KMS-11 (cell line): ENCODE measurements around the gene PSMD9.
"Not testable (repeated sequence)": the region's sequence is repeated elsewhere in the genome, so short reads cannot be mapped to it uniquely, and the experiment has no call there.

Experiments used
- H2AFZ ChIP-seq: fragments of 200-600 bp; sonication (generic); 2 replicates; pipeline ENCODE4 v1.6.1; 2016; ENCODE audit warnings: antibody characterized with exemption, mixed run types, low read depth
- H3K27ac ChIP-seq: fragments of 200-600 bp; sonication (generic); 2 replicates; pipeline ENCODE4 v1.6.1; 2016; ENCODE audit warnings: mild to moderate bottlenecking, mixed run types
- H3K27me3 ChIP-seq: fragments of 200-600 bp; sonication (generic); 2 replicates; pipeline ENCODE4 v1.6.1; 2017; ENCODE audit warnings: mild to moderate bottlenecking, low read depth, mixed run types, moderate library complexity; ENCODE audit not compliant: insufficient read depth
- H3K36me3 ChIP-seq: fragments of 200-600 bp; sonication (generic); 2 replicates; pipeline ENCODE4 v1.6.1; 2017; ENCODE audit warnings: mild to moderate bottlenecking, mixed run types; ENCODE audit not compliant: insufficient read depth
- H3K4me1 ChIP-seq: fragments of 200-600 bp; sonication (generic); 2 replicates; pipeline ENCODE4 v1.6.1; 2016; ENCODE audit warnings: mild to moderate bottlenecking, low read depth, mixed run types; ENCODE audit not compliant: poor library complexity, severe bottlenecking
- H3K4me2 ChIP-seq: fragments of 200-600 bp; sonication (generic); 2 replicates; pipeline ENCODE4 v1.7.0; 2016; ENCODE audit warnings: mild to moderate bottlenecking, mixed run types
- H3K4me3 ChIP-seq: fragments of 200-600 bp; sonication (generic); IDR thresholded peaks from 2 replicates; pipeline ENCODE4 v1.6.1; 2017; ENCODE audit warnings: low read depth, low read length, mixed read lengths; ENCODE audit not compliant: insufficient read depth
- H3K79me2 ChIP-seq: fragments of 200-600 bp; sonication (generic); 2 replicates; pipeline ENCODE4 v1.6.1; 2016; ENCODE audit warnings: low read depth, mixed run types; ENCODE audit not compliant: insufficient read depth
- H3K9ac ChIP-seq: fragments of 200-600 bp; sonication (generic); 2 replicates; pipeline ENCODE4 v1.6.1; 2016; ENCODE audit warnings: mild to moderate bottlenecking, mixed run types
- H4K20me1 ChIP-seq: fragments of 200-600 bp; sonication (generic); 2 replicates; pipeline ENCODE4 v1.6.1; 2016; ENCODE audit warnings: mild to moderate bottlenecking, mixed run types; ENCODE audit not compliant: insufficient read depth
- CTCF ChIP-seq: fragments of 200-600 bp; sonication (generic); conservative IDR thresholded peaks from 2 replicates; pipeline ENCODE4 v1.6.1; 2017; ENCODE audit warnings: low read depth, mild to moderate bottlenecking, antibody characterized with exemption, low read length, moderate library complexity, mixed read lengths

Gene PSMD9

GRCh38 chr12:121873216-121873569 is 15.4 kb upstream of the PSMD9 start:
- TF ChIP-seq CTCF = no peak
- Histone ChIP-seq H3K79me2 (no peaks in the 10 kb centered on the region), H3K9ac (no peak overlapping the region), H3K4me1 (no peaks in the 10 kb centered on the region), H3K36me3 (no peaks in the 10 kb centered on the region), H4K20me1 (no peaks in the 10 kb centered on the region), H3K4me3 (no peak overlapping the region), H3K4me2 (no peak overlapping the region), H3K27ac (no peak overlapping the region), H2AFZ (no peak overlapping the region), H3K27me3 (no peaks in the 10 kb centered on the region)

GRCh38 chr12:121874071-121874470 is 14.5 kb upstream of the PSMD9 start:
- Histone ChIP-seq H3K27ac (no peak overlapping the region), H3K9ac (no peak overlapping the region), H3K4me1 (no peaks in the 10 kb centered on the region), H3K27me3 (no peaks in the 10 kb centered on the region), H3K79me2 (no peaks in the 10 kb centered on the region), H3K4me3 (no peak overlapping the region), H4K20me1 (no peaks in the 10 kb centered on the region), H3K4me2 (no peak overlapping the region), H2AFZ (no peak overlapping the region), H3K36me3 (no peaks in the 10 kb centered on the region)
- TF ChIP-seq CTCF = no peak

- Histone ChIP-seq H3K27ac (no peak overlapping the region), H3K4me2 (no peak overlapping the region)
Measured at GRCh38 chr12:121875582-121875981, 13.0 kb upstream of the PSMD9 start.

GRCh38 chr12:121876080-121876447 is 12.5 kb upstream of the PSMD9 start:
- not testable (repeated sequence) for H3K9ac ChIP-seq, H3K79me2 ChIP-seq, H3K36me3 ChIP-seq, H3K27me3 ChIP-seq, H4K20me1 ChIP-seq, H3K4me1 ChIP-seq, H3K27ac ChIP-seq, H2AFZ ChIP-seq, H3K4me2 ChIP-seq, H3K4me3 ChIP-seq

More at GRCh38 chr12:121875582-121875981, 13.0 kb upstream of the PSMD9 start:
- TF ChIP-seq CTCF = no peak
- Histone ChIP-seq H3K79me2 (no peaks in the 10 kb centered on the region), H2AFZ (no peak overlapping the region), H3K4me3 (no peak overlapping the region), H3K4me1 (no peaks in the 10 kb centered on the region), H3K36me3 (no peaks in the 10 kb centered on the region), H3K27me3 (no peaks in the 10 kb centered on the region), H4K20me1 (no peaks in the 10 kb centered on the region), H3K9ac (no peak overlapping the region)

GRCh38 chr12:121883315-121883660 is 5.3 kb upstream of the PSMD9 start:
- Histone ChIP-seq H3K9ac (no peak overlapping the region), H3K4me2 (no peak overlapping the region), H3K79me2 (no peaks in the 10 kb centered on the region), H3K36me3 (no peaks in the 10 kb centered on the region), H3K27me3 (no peaks in the 10 kb centered on the region), H3K4me3 (no peak overlapping the region), H2AFZ (no peak overlapping the region), H3K4me1 (no peaks in the 10 kb centered on the region), H4K20me1 (no peaks in the 10 kb centered on the region), H3K27ac (no peak overlapping the region)
- no peak for TF ChIP-seq CTCF

- H3K79me2 ChIP-seq = peaks cover 11% of the 10 kb centered on the region; the same call in 1 of the 2 replicates
- H3K27me3 ChIP-seq, H2AFZ ChIP-seq, H3K27ac ChIP-seq, H3K36me3 ChIP-seq, H3K4me1 ChIP-seq, H4K20me1 ChIP-seq, H3K4me2 ChIP-seq, H3K9ac ChIP-seq, H3K4me3 ChIP-seq: not testable (repeated sequence)
Measured at GRCh38 chr12:121885129-121885528, 3.5 kb upstream of the PSMD9 start.
